HG03342 (cell line): ENCODE data around the gene FUT1.
A peak's percentile ranks its signal among the peaks of the same experiment; 100 is the strongest.
"Not testable (repeated sequence)": the region's sequence is repeated elsewhere in the genome, so short reads cannot be mapped to it uniquely, and the experiment has no call there.

Source experiments
- ATAC-seq: cut with Tn5 transposase; IDR thresholded peaks from one replicate; pipeline ENCODE4 v1.9.1; 2021; ENCODE audit warnings: mild to moderate bottlenecking, moderate library complexity; ENCODE audit not compliant: unreplicated experiment

The FUT1 gene

DNA sequence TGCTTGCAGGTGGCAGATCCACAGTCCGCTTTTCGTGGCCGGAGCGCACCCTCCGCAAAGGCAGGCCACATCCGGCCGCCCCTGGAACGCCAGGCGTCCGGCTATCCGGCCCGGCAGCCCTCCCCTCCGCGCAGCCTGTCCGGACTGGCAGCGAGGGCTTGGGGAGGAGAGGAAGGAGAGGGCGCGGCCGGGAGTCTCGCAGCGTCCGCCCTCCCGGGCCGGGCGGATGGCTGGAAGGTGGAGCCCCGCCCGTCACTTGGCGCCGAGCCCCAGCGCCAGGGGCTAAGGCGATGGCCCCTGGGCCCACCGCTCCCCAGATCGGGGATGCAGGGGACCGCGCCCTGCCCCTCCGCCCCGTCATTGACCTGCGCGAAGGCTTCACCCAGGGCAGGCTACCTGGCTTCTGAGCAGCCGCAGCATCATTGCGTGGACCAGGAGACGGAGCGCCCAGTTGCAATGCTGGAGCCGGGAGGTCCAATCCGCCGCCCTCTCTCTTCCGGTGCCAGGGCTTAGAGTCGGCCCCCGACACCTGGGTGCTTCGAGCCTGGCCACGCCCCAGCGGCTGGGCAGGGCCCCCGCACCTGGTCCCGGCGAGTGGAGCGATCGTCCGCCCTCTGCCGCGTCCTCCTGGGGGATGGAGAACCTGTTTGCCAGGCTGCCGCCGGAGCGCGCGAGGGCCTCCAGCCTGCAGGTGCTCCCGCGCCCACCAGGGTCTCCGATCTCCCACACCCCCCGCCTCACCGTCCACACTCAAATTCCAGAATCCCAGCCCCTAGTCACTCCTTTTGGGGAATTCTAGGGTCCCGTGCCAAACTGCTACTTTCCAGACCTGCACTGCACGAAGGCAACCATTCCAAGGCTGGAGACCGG lies at the start of gene FUT1:
TSS of gene FUT1 (minus strand) at position 146 of the 870 bp plus-strand sequence. CDS start 1,360 bp downstream, outside the sequence.
- no peak for ATAC-seq

DNA sequence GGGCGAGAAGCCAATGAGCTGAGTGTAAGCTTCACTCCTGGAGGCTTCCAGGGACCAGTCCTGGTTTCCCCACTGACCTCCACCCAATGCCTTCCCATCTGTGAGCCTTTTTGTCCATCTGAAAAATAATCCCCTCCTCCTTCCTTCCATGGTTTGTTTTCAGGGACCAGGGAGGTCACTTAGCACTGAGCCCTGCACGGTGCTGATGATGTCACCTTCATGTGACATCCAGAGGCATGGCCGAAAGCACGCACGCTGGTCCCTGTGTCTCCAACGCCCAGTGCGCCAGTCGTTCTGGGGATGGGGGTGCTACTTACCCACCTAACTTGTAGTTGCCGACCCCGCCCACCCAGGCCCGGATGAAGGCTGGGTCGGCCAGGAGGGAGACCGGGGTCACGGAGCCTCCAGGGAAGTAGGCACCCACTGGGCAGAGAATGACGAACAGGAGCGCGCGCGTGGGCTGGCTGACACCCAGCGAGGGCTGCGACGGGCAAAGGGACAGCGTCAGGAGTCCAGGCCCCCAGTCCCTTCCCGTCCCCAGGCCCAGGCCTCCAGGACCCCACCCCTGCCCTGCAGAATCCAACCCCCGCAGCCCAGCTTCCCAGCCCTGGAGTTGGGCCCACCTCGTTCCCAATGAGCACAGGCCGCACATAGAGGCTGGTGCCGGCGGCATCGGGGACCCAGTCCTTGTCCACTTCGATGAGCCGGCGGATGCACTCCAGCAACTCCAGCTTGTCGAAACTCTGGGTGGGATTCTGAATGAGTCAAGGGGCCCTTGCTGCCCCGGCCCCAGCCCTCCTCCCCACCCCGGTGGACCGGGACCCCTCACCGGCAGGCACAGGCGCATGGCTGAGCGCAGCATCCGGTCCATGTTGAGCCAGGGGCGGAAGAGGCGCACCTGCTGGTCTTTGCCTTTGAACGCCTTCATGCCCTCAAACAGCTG lies 47.2 kb upstream of the FUT1 start:
- no peak for ATAC-seq

DNA sequence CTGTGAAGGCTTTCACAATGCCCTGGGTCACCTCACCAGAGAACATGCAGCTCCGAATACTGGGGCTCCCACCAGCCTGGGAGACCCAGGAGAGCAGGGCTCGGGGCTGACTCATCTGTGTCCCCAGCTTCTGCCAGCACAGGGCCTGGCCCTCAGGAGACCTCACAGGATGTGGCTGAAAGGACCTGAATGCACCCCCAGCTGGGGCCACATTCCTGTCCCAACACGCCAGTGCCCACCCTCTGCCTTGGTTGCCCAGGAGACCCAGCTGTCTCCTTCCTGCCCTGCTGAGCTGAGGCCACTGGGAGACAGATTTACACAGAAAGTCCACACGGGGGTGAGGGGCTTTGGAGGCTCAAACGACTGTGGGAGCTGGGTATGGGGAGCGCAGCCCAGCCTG lies 46.5 kb upstream of the FUT1 start:
- ATAC-seq, result no peak

DNA sequence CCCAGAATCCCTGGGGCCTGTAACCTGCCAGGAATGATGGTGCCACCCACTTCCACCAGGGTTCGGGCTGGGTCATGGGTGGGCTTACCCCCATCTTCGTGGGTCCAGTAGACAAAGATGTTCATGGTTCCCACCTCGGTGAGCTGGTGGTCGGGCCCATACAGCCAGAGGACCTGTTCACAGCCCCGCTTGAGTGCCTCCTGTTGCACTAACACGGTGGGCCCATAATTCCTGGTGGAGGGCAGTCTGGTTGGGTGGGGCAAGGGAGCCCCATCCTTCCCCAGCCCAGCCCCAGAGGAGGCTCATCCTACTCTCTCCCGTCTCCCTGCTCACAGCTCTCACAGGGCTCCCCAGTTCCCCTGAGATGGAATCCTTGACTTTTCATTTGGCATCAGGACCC lies 44.7 kb upstream of the FUT1 start:
- no peak for ATAC-seq

DNA sequence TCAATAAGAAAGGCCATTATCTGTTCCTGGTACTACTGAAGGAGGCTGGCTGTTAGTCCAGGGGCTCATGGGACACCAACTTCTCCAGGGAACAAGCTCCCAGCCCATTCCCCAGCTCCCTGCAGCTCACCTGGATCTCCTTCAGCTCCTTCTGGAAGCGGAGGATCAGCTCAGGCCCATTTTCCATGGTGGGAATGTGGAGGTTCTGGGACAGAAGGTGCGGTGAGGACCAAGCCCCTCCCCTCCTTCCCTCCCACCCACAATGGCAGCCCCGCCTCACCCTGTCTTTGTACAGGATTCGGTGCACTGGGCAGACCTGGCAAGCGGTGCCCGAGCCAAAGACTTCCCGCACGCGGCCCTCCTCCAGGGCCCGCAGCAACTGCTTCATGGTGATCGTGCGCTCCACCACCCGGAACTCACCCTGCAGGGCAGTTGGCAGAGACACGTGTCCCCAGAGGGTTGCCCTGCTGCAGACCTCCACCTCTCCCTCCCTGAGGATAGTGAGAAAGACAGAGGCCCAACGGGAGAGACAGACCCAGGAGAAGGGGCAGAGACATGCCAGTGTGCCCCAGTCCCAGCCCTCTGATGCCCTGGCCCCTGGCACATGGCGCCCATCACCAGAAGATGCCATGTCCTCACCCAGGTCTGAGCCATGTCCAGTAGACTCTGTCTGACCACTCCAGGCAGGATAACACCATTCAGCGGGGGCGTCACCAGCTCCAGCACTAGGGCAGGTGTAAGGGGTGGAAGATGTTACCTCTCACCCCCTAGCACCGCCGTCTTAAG lies 44.0 kb upstream of the FUT1 start:
- no peak for ATAC-seq

DNA sequence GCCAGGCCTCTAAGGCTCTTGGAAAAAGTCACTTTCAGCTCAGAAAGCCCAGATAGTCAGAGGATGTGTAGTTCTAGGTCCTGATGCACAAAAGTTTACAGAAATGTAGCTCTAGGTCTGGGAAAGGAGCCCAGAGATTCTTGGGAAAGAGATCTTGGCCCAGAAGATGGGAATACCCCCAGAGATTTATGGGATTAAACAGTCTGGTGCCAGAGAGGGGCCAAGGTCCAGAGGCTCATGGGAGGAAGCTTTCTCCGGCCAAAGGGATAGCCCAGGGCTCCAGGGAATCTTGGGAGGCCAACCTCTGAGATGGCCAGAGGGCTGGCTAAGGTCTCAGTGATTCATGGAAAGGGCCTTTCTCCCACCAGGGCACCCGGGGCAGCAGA lies 43.2 kb upstream of the FUT1 start:
- ATAC-seq, result no peak

DNA sequence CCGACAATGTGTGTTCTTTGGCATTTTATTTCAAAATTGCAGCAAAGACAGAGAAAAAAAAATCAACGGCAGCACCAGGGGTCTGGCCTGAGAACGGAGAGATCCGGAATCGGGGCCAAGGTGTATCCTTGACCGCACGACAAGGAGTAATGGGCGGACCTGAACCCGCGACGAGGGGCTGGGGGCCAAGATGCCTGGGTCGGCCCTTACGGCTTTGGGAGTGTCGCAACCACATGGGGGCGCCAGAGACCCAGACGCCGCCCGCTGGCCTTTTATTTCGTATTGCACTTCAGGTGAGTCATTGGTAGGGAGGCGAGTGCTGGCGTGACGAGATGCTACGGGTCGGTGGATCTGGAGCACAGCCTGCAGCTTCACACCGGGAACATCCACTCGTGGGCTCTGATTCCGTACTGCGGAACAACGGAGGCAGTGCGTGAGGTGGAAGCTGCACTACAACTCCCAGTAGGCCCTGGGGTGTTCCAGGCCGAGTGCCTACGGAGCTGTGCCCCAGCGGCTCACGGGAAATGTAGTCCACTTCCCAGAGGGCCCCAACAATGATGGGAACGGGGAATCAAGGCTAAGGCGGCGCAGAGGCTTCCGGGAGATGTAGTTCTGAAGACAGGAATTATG lies 42.7 kb upstream of the FUT1 start:
- peak; percentile 77 for ATAC-seq

DNA sequence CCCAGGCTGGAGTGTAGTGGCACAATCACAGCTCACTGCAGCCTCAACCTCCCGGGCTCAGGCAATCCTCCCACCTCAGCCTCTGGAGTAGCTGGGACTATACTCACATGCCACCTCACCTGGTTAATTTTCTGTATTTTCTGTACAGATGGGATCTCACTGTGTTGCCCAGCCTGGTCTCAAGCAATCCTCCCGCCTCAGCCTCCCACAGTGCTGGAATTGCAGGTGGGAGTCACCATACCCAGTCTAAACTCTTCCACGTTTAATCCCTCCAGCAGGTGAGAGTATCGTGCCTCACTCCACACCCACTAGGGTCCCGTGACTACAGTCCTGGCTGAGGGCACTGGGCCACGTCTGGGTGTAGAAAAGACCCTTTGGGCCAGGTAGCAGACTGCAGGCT lies 41.9 kb upstream of the FUT1 start:
- no peak for ATAC-seq

DNA sequence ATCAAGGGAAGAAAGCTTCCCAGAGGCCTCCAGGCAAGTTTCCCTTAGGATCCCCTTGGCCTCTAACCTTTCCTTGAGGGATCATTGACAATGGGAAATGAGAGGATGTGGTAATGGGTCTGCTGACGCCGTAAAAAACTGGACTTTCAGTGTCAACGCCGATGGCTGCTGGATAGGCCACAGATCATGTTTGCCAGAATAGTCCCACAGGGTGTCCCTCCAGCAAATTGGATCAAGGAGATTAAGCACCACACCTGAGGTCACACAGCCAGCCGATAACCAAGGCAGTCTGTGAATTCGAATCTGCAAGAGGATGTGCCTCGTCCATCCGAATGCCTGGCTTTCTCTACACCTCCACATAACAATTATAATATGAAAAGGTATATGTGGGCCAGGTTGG lies 40.8 kb upstream of the FUT1 start:
- no peak for ATAC-seq

DNA sequence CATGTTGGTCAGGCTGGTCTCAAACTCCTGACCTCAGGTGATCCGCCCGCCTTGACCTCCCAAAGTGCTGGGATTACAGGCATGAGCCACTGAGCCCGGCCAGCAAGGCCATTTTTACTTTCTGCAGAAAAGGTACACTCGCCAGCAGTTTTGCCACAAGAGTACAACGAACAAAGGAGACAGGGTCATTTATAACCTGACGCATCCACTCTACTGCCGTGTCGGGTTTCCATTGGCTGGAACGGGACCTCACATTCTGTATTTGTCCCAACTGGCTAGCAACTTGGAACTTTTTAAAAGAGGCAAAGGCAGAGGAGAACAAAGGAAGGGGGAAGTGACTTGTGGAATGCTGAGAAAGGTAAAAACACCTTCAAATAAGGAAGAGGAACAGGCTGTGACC lies 34.9 kb upstream of the FUT1 start:
- ATAC-seq, result not testable (repeated sequence)

DNA sequence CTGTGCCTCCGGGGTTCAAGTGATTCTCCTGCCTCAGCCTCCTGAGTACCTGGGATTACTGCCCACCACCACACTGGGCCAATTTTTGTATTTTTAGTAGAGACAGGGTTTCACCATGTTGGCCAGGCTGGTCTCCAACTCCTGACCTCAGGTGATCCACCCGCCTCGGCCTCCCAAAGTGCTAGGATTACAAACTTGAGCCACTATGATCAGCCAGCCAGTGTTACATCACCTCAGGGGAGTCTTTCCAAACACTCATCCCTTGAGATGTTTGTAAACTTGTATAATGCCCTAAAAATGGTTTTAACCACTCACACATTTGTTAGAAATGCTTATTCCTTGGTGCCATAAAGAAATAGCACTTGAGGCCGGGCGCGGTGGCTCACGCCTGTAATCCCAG lies 34.0 kb upstream of the FUT1 start:
- not testable (repeated sequence) for ATAC-seq

DNA sequence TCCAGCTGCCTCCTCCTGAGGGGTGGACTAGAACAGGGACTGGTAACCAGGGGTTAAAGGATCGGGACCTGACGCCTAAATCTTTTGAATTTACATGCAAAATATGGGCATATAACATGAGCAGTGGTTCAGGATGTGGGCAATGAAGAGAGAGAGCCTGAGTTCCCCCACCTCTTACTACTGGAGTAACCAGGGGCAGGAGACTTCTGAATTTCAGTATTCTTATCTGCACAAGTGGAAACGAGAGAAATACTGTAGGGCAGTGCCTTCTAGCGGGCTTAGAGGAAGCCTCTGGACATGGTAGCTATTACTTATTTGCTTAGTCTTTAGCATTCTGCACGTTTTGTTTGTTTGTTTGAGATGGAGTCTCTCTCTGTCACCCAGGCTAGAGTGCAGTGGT lies 32.1 kb upstream of the FUT1 start:
- no peak for ATAC-seq

DNA sequence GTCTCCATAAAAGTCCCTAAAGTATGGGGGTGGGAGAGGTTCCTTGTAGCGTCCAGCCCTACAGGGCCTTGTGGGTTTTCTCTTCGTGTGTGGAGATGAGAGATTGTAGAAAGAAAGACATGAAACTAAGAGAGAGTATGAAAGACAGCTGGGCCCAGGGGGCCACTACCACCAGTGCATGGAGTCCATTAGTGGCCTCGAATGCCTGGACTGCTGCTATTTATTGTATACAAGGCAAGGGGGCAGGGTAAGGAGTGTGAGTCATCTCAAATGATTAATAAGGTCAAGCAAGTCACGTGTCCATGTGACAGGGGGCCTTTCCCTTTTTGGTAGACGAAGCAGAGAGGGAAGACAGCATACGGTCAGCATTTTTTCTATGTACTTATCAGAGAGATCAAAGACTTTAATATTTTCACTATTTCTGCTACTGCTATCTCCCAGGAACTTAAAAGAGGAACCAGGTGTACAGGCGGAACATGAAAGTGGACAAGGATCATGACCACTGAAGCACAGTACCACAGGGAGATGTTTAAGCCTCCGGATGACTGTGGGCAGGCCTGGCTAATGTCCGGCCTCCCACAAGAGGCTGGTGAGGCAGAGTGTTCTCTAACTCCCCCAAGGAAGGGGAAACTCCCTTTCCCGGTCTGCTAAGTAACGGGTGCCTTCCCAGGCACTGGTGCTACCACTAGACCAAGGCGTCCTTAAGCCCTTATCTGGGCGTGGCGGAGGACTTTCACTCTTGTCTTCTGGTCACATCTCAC lies 28.4 kb upstream of the FUT1 start:
- ATAC-seq, result no peak

DNA sequence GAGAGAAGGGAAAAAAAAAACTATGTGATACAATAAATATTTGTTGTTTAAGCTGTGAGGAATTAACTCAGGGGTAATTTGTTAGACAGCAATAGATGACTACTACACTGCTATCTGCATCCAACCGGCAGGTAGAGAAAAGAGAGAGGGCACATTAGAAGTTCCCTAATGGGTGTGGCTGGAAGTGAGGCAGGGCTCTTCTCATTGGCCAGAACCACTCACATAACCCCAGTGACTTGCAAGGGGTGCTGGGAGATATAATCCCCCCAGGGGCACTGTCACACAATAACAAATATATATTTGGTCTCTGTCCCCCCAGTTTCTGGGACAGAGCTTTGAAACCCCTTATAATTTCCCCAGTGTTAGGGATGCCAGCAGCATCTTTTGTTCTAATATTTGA lies 27.2 kb upstream of the FUT1 start:
- no peak for ATAC-seq

DNA sequence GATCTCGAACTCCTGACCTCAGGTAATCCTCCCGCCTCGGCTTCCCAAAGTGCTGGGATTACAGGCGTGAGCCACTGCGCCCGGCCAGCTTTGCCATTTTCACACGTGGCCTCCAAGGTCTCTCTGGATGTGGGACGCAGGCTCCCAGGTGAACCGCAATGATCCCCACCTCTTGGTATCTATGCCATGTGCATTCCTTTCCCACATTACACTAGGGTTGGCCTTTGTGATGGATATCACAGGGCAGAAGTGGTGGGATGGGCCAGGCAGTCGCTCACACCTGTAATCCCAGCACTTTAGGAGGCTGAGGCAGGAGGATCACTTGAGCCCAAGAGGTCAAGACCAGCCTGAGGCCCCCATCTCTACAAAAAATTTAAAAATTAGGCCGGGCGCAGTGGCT lies 25.3 kb upstream of the FUT1 start:
- no peak for ATAC-seq

DNA sequence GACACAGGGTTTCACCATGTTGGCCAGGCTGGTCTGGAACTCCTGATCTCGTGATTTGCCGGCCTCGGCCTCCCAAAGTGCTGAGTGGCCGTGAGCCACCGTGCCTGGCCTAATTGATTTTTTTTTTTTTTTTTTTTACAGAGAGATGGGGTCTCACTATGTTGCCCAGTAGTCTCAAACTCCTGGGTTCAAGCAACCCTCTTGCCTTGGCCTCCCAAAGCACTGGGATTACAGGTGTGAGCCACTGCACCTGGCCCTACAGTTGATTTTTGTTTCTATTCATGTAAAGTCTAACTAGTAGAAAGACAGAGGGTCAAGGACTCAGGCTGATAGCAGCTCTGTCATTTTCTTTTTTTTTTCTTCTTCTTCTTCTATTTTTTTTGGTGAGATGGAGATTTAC lies 24.7 kb upstream of the FUT1 start:
- no peak for ATAC-seq

DNA sequence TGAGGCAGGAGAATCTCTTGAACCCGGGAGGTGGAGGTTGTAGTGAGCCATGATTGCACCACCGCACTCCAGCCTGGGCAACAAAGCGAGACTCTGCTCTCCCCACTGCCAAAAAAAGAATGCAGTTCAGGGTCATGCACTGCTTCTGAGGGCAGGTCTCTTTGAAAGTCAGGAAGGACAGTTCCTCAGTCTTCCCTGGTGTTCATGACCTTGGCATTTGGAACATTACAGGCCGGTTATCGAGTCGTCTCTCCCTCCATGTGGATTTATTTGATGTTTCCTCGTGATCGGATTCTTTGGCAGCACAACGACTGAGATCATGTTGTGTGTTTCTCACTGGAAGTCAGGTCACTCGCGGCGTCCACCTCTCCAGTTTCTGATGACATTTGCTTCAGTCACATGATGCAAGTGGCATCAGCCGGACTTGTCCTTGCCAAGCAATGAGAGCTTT lies 20.1 kb upstream of the FUT1 start:
- ATAC-seq, result no peak

DNA sequence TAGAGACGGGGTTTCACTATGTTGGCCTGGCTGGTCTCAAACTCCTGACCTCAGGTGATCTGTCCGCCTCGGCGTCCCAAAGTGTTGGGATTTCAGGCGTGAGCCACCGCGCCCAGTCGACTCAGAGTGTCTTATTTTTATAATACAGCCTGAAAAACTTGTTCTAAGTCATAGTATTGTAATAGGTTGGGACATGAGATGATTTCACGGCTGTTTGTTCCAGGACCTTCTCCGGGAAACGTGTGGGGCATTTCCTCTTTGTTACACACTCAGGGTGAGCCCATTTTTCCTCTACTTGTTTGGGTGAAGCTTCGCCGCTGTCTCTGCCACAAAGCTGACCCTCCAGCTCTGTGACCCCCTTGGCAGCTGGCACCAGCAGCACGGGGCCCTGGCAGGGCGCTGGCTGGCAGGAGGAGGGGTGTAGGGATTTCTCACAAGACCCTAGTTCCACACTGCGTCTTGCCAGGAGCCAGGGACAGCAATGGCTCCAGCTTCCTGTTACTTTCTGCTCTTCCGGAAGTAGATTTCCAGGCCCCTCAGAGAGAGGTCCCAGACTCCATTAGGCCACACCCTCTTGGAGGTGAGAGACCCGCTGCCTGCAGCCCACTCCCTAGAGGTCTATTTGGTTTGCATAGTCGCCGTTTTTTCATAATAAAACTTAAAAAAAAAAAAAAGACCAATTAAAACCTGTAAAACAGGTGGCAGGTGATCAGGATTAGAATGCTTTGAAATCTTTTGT lies 18.5 kb upstream of the FUT1 start:
- ATAC-seq, result no peak

DNA sequence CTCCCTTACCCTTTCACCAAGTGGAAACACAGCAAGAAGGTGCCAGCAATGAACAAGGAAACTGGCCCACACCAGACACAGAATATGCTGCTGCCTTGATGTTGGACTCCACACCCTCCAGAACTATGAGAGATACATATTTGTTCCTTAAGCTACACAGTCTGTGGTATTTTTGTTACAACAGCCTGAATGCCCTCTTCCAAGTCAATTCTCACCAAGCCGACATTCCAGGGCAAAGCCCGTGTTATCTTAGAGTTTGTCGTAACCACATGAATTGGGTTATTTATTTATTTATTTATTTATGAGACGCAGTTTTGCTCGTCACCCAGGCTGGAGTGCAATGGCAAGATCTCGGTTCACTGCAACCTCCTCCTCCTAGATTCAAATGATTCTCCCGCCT lies 17.8 kb upstream of the FUT1 start:
- no peak for ATAC-seq
